ENCODE measurements around the gene S100PBP. TPM values are rescaled to one million over a fixed set of nuclear protein-coding genes. Genes with fewer than 3 reads are reported as not detected.

The S100PBP gene
- total and polyA plus RNA-seq, 2 of the 4 experiments (the other 2 are of a cell fraction) = 13.9 to 20.3 TPM

DNA sequence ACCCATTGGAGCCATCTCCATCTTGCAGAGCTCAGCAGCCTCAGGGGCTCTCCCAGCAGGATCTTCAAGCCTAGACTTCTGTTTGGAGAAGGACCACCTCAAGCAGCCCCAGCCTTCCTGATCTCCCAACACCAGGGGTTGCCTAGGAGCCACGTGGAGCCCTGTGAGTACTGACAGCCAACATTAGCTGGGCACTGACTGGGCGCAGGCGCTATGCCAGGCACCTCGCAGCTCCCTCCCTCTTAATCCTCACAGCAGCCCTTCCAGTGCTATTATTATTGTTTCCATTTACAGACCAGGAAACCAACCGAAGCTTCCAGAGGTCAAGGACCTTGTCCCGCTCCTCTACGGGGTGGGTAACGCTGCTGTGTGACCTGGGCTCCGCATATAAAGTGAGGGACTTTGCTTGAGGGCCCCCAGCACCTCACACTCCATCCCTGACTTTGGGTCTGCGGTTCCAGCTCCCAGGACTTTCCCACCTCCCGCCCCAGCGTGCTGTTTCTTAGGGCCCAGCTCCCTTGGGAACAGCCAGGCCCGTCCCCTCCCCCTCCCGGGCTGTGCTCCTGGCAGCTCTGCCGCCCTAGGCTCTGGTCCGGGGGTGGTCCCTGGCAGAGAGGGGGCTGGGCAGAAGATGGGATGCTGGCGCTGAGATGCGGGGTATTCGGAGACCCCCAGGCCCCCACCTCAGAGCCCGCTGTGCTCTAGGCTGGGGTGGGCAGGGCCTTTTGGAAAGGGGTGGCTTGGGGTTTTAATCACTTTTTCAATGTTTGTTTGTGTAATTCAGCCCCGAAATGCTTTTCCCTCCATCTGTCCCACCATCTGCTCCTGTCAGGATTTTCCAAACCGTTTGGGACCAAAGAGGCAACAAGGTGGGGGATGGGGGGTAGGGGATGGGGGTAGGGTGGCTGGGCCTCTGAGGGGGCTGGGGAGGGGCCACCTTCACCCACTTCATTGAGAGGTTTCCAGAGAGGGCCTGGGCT, 64.7 kb downstream of the S100PBP start (continued):
- no peak for TF ChIP-seq RCOR1 (IDR thresholded peaks at IDR 0.05; ENCODE audit: insufficient replicate concordance, low read length)

DNA sequence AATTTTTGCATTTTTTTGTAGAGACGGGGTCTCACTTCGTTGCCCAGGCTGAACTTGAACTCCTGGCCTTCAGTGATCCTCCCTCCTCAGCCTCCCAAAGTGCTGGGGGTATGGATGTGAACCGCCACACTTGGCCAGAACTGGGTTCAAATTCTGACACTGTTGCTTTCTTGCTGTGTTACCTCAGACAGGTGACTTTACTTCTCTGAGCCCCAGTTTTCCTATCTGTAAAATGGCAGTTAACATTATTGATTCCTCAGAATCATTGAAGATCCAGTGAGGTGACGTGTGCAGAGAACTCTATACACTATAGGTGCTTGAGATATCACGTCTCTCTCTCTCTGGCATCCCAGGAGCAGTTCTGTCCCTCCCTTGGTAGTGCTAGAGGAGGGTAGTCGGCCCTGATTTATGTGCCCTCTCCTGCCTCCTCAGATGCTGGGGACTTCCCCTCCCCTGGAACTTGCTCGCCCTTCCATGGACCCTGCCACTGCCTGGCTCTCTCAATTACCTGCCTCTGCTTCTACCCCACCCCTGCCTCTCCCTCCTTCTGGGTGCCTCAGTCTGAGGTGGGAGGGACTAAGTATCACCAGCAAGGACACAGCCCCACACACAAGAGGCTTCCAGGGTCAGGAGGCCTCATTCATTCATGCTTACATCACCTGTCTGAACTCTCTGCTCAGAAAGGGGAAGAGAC, 66.0 kb downstream of the S100PBP start:
- WGBS, 2 experiments (ENCODE audit: extremely low coverage in 2 of 2, insufficient read length in 1 of 2) = 80% methylated on average over 2 of the region's 7 CpGs; no CpG with 5 or more reads in 1 of the 2 experiments
- Histone ChIP-seq H2AK9ac (replicated peaks; ENCODE audit: low read depth, low read length, poor library complexity) (no peak overlapping the region), H3K18ac (ENCODE audit: low read depth, low read length) (no peak overlapping the region), H3K9me1 (ENCODE audit: insufficient read depth, low read length) (peaks cover 4% of the 10 kb centered on the region; the same call in 1 of the 2 replicates), H2AK5ac (ENCODE audit: low read depth, low read length) (no peak overlapping the region), H2BK5ac (ENCODE audit: low read depth, low read length, poor library complexity, severe bottlenecking) (no peak overlapping the region), H4K20me1 (ENCODE audit: insufficient read depth, low read length) (peaks cover 3% of the 10 kb centered on the region; the same call in 1 of the 2 replicates), H3K56ac (ENCODE audit: extremely low read depth, insufficient read depth, low read length) (no peak overlapping the region), H3K27ac (ENCODE audit: insufficient read depth, low read length) (no peak overlapping the region), H3K4me2 (ENCODE audit: low read depth, low read length) (no peak overlapping the region), H2BK15ac (ENCODE audit: low read depth, low read length) (no peak overlapping the region), H4K91ac (ENCODE audit: insufficient read depth, low read depth, low read length) (no peak overlapping the region), H3K9ac (ENCODE audit: low read depth, low read length) (no peak overlapping the region), H3K4ac (ENCODE audit: low read depth, low read length) (no peak overlapping the region), H3K4me1 (ENCODE audit: control insufficient read depth, insufficient read depth, low read length) (no peaks in the 10 kb centered on the region), H3K79me1 (ENCODE audit: low read depth in 1 of 2, low read length in 2 of 2) (no peaks in the 10 kb centered on the region), H3K27me3 (ENCODE audit: control insufficient read depth, insufficient read depth, low read length) (peaks cover 56% of the 10 kb centered on the region), H2BK20ac (ENCODE audit: low read depth, low read length) (no peak overlapping the region), H3K9me3 (ENCODE audit: control insufficient read depth, insufficient read depth, low read length) (no peaks in the 10 kb centered on the region), H3K23ac (ENCODE audit: low read depth, low read length) (no peak overlapping the region), H3K14ac (replicated peaks; ENCODE audit: low read depth, low read length) (no peak overlapping the region), H4K8ac (ENCODE audit: low read depth in 2 of 2, low read length in 2 of 2) (no peak overlapping the region), H4K5ac (ENCODE audit: low read depth, low read length) (no peak overlapping the region), H2BK120ac (ENCODE audit: low read depth, low read length) (no peak overlapping the region), H3K4me3 (ENCODE audit: insufficient read depth, low read depth, low read length) (no peak overlapping the region), H3K36me3 (ENCODE audit: control insufficient read depth, insufficient read depth, low read length) (no peaks in the 10 kb centered on the region), H2AFZ (replicated peaks; ENCODE audit: low read length, poor library complexity) (no peak overlapping the region)
- DNase-seq (no peak), ATAC-seq (ENCODE audit: low read depth) (no peak)
- intact Hi-C loops (cut with micrococcal nuclease) = no loop called here
- CTCF ChIA-PET = no interaction called here
- dilution Hi-C loops (cut with HindIII; ENCODE audit: low sequenced_read_pairs, unreplicated experiment) = no loop called here
- POLR2A ChIA-PET (ENCODE audit: unreplicated experiment) = no interaction called here
- BruUV-seq (replicated peaks) = no TSS peak
- in situ Hi-C loops (cut with MboI; ENCODE audit: low sequenced_read_pairs) = no loop called here
- no peak for TF ChIP-seq RFX5 (IDR thresholded peaks at IDR 0.05; ENCODE audit: low read depth, low read length)
- no peak for TF ChIP-seq CEBPB (IDR thresholded peaks at IDR 0.05; ENCODE audit: low read depth, low read length)
- no peak for TF ChIP-seq POLR2A (IDR thresholded peaks at IDR 0.05; ENCODE audit: low read depth, low read length)
- no peak for TF ChIP-seq CHD1 (IDR thresholded peaks at IDR 0.05; ENCODE audit: low read depth, low read length)
- no peak for TF ChIP-seq NFE2L2 (IDR thresholded peaks at IDR 0.05; ENCODE audit: low read depth, low read length)
- no peak for TF ChIP-seq RCOR1 (IDR thresholded peaks at IDR 0.05; ENCODE audit: insufficient replicate concordance, low read length)
- TF ChIP-seq ELK1 (IDR thresholded peaks at IDR 0.05; ENCODE audit: borderline replicate concordance, low read depth, low read length) = no peak
- TF ChIP-seq USF2 (IDR thresholded peaks at IDR 0.05; ENCODE audit: low read depth, low read length) = no peak
- TF ChIP-seq SMC3 (IDR thresholded peaks at IDR 0.05; ENCODE audit: low read depth, low read length) = no peak
- TF ChIP-seq RAD21 (IDR thresholded peaks at IDR 0.05; ENCODE audit: low read length) = no peak
- TF ChIP-seq MAFK (IDR thresholded peaks at IDR 0.05; ENCODE audit: low read depth, low read length) = no peak
- no peak for TF ChIP-seq MAZ (IDR thresholded peaks at IDR 0.05; ENCODE audit: borderline replicate concordance, low read depth, low read length)
